ENCODE results near the gene SUGP1.

Gene SUGP1

GRCh38 chr19:19320361-19321140 is at the start of gene SUGP1, which contains the start of gene MAU2:
TSS of gene SUGP1 (minus strand) at chr19:19320509. CDS start at chr19:19320496, 13 bp downstream.
TSS of gene MAU2 (plus strand) at chr19:19320829. CDS start at chr19:19320860, 31 bp downstream.
- H3K4me1 ChIP-seq (ENCODE audit: insufficient read depth, low read length, severe bottlenecking) = peaks cover 28% of the 10 kb centered on the region
- H3K4me2 ChIP-seq (ENCODE audit: low read length) = peak within 1 kb of the TSS; percentile 87
- no peaks in the 10 kb centered on the region for H3K27me3 ChIP-seq (ENCODE audit: insufficient read depth, low read length)
- H3K36me3 ChIP-seq (ENCODE audit: insufficient read depth, low read length) = peaks cover 36% of the 10 kb centered on the region
- H3K27ac ChIP-seq (ENCODE audit: low read depth, low read length, poor library complexity, severe bottlenecking) = peak within 1 kb of the TSS; percentile 75
- peak within 1 kb of the TSS; percentile 83 for H3K9ac ChIP-seq (ENCODE audit: low read length)
- no peaks in the 10 kb centered on the region for H3K9me2 ChIP-seq (ENCODE audit: low read depth, low read length)
- no peaks in the 10 kb centered on the region for H3K9me3 ChIP-seq (ENCODE audit: low read length)
- no peak for TF ChIP-seq CTCF (IDR thresholded peaks at IDR 0.05; ENCODE audit: low read length)
- TF ChIP-seq EZH2 (IDR thresholded peaks at IDR 0.05; ENCODE audit: borderline replicate concordance, low read length) = no peak
- H2AFZ ChIP-seq (ENCODE audit: low read length) = no peak within 1 kb of the TSS
- no peaks in the 10 kb centered on the region for H3F3A ChIP-seq (ENCODE audit: insufficient read depth, low read length)
- H3K4me3 ChIP-seq (ENCODE audit: low read depth, low read length, poor library complexity, severe bottlenecking) = peak within 1 kb of the TSS; percentile 86
- H4K20me1 ChIP-seq (ENCODE audit: insufficient read depth, low read length) = no peaks in the 10 kb centered on the region
- peaks cover 51% of the 10 kb centered on the region for H3K79me2 ChIP-seq (ENCODE audit: insufficient read depth, low read length)

GRCh38 chr19:19368087-19368486 is 47.8 kb upstream of the SUGP1 start:
- Histone ChIP-seq H3K27ac (ENCODE audit: low read depth, low read length, poor library complexity, severe bottlenecking) (no peak overlapping the region), H3K4me2 (ENCODE audit: low read length) (no peak overlapping the region), H2AFZ (ENCODE audit: low read length) (no peak overlapping the region)

More at GRCh38 chr19:19368087-19368486, 47.8 kb upstream of the SUGP1 start:
- H3K9ac ChIP-seq (ENCODE audit: low read length) = no peak overlapping the region
- H3K36me3 ChIP-seq (ENCODE audit: insufficient read depth, low read length) = no peaks in the 10 kb centered on the region
- no peaks in the 10 kb centered on the region for H3F3A ChIP-seq (ENCODE audit: insufficient read depth, low read length)
- H3K9me2 ChIP-seq (ENCODE audit: low read depth, low read length) = no peaks in the 10 kb centered on the region
- TF ChIP-seq CTCF (IDR thresholded peaks at IDR 0.05; ENCODE audit: low read length) = no peak
- peaks cover 33% of the 10 kb centered on the region for H3K4me1 ChIP-seq (ENCODE audit: insufficient read depth, low read length, severe bottlenecking)
- no peaks in the 10 kb centered on the region for H3K27me3 ChIP-seq (ENCODE audit: insufficient read depth, low read length)
- H3K4me3 ChIP-seq (ENCODE audit: low read depth, low read length, poor library complexity, severe bottlenecking) = no peak overlapping the region
- H3K9me3 ChIP-seq (ENCODE audit: low read length) = no peaks in the 10 kb centered on the region
- no peaks in the 10 kb centered on the region for H4K20me1 ChIP-seq (ENCODE audit: insufficient read depth, low read length)
- no peaks in the 10 kb centered on the region for H3K79me2 ChIP-seq (ENCODE audit: insufficient read depth, low read length)

Data from OCI-LY1 (cell line).